Loucy (cell line): Measurements from ENCODE around the gene ZNF697.

Source experiments
- H2AFZ ChIP-seq: fragments of 200-600 bp; sonication (generic); 2 replicates; pipeline ENCODE4 v1.6.0; 2016; ENCODE audit warnings: antibody characterized with exemption, mild to moderate bottlenecking, low read length, moderate library complexity
- H3F3A ChIP-seq: fragments of 200-600 bp; 2 replicates; pipeline ENCODE4 v1.6.0; 2016; ENCODE audit warnings: antibody characterized with exemption, low read depth, mild to moderate bottlenecking
- H3K27me3 ChIP-seq: fragments of 200-600 bp; sonication (generic); 2 replicates; pipeline ENCODE4 v1.6.1; 2014; ENCODE audit warnings: low read length, mild to moderate bottlenecking; ENCODE audit not compliant: insufficient read depth, poor library complexity, severe bottlenecking
- H3K36me3 ChIP-seq: fragments of 200-600 bp; sonication (generic); 2 replicates; pipeline ENCODE4 v1.6.1; 2016; ENCODE audit warnings: low read length; ENCODE audit not compliant: insufficient read depth
- H3K4me1 ChIP-seq: fragments of 200-600 bp; sonication (generic); 2 replicates; pipeline ENCODE4 v1.5.1; 2014; ENCODE audit warnings: low read length, mild to moderate bottlenecking; ENCODE audit not compliant: insufficient read depth, poor library complexity, severe bottlenecking
- H3K4me2 ChIP-seq: fragments of 200-600 bp; sonication (generic); 2 replicates; pipeline ENCODE4 v1.6.0; 2014; ENCODE audit warnings: antibody characterized with exemption, low read length, low read depth, mild to moderate bottlenecking; ENCODE audit not compliant: poor library complexity, severe bottlenecking
- H3K4me3 ChIP-seq: fragments of 200-600 bp; sonication (generic); 2 replicates; pipeline ENCODE4 v1.5.1; 2014; ENCODE audit warnings: low read length, mild to moderate bottlenecking, mixed read lengths; ENCODE audit not compliant: poor library complexity, severe bottlenecking
- H3K79me2 ChIP-seq: fragments of 200-600 bp; sonication (generic); 2 replicates; pipeline ENCODE4 v1.6.1; 2014; ENCODE audit warnings: low read length; ENCODE audit not compliant: insufficient read depth
- H3K9ac ChIP-seq: fragments of 200-600 bp; sonication (generic); 2 replicates; pipeline ENCODE4 v1.6.0; 2014; ENCODE audit warnings: mild to moderate bottlenecking, low read depth, low read length, moderate library complexity; ENCODE audit not compliant: poor library complexity, severe bottlenecking
- H3K9me2 ChIP-seq: fragments of 200-600 bp; sonication (generic); replicated peaks from 2 replicates; pipeline ENCODE4 v1.6.1; 2016; ENCODE audit warnings: low read depth, low read length, mixed read lengths
- H3K9me3 ChIP-seq: fragments of 200-600 bp; sonication (generic); 2 replicates; pipeline ENCODE4 v1.6.1; 2014; ENCODE audit warnings: mild to moderate bottlenecking, antibody characterized with exemption, low read length, low read depth; ENCODE audit not compliant: insufficient read depth
- H4K20me1 ChIP-seq: fragments of 200-600 bp; sonication (generic); 2 replicates; pipeline ENCODE4 v1.6.0; 2014; ENCODE audit warnings: antibody characterized with exemption, low read length, mild to moderate bottlenecking; ENCODE audit not compliant: insufficient read depth, poor library complexity, severe bottlenecking
- EZH2phosphoT487 ChIP-seq: fragments of 200-600 bp; IDR thresholded peaks from 2 replicates; pipeline ENCODE4 v1.6.1; 2018; ENCODE audit warnings: antibody characterized with exemption, mild to moderate bottlenecking, moderate library complexity, borderline replicate concordance
- TF ChIP-seq, protein P1 (sequence below): fragments of 200-600 bp; sonication (generic); conservative IDR thresholded peaks from 2 replicates; pipeline ENCODE4 v1.5.1; 2014; ENCODE audit warnings: mild to moderate bottlenecking, antibody characterized with exemption, low read length

Gene ZNF697

DNA sequence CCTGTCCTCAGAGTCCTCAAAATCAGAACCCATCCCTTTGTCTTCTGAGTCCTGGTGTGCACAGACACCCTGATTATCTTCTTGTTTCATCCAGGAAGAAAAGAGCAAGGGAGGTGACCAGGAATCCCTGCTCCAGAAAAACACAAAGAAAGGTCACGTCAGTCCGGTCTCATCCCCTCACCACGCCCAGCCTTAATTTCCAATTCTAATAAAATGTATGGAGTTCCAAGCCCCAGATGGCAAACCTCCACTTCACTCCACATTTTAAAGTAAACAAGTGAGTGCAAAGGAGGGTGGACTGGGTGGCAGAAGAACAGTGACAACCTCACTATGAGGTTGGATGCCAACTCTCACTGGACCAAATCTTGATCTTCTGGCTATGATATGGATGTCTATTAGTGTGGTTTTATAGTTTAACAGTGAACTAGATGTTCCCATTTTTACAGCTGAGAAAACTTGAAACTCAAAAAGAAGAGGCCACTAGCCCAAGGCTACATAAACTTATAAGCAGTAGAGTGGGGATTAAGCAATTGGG lies 22.0 kb downstream of the ZNF697 start:
- no peaks in the 10 kb centered on the region for H3K9me3 ChIP-seq
- H3F3A ChIP-seq = no peaks in the 10 kb centered on the region
- no peak overlapping the region for H3K9ac ChIP-seq
- H3K4me2 ChIP-seq = no peak overlapping the region
- no peaks in the 10 kb centered on the region for H3K79me2 ChIP-seq
- no peaks in the 10 kb centered on the region for H3K4me1 ChIP-seq
- H3K36me3 ChIP-seq = no peaks in the 10 kb centered on the region
- no peak overlapping the region for H2AFZ ChIP-seq
- no peaks in the 10 kb centered on the region for H4K20me1 ChIP-seq
- H3K9me2 ChIP-seq = no peaks in the 10 kb centered on the region
- H3K27me3 ChIP-seq = no peaks in the 10 kb centered on the region
- no peak overlapping the region for H3K4me3 ChIP-seq
- TF ChIP-seq, protein P1, sequence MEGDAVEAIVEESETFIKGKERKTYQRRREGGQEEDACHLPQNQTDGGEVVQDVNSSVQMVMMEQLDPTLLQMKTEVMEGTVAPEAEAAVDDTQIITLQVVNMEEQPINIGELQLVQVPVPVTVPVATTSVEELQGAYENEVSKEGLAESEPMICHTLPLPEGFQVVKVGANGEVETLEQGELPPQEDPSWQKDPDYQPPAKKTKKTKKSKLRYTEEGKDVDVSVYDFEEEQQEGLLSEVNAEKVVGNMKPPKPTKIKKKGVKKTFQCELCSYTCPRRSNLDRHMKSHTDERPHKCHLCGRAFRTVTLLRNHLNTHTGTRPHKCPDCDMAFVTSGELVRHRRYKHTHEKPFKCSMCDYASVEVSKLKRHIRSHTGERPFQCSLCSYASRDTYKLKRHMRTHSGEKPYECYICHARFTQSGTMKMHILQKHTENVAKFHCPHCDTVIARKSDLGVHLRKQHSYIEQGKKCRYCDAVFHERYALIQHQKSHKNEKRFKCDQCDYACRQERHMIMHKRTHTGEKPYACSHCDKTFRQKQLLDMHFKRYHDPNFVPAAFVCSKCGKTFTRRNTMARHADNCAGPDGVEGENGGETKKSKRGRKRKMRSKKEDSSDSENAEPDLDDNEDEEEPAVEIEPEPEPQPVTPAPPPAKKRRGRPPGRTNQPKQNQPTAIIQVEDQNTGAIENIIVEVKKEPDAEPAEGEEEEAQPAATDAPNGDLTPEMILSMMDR = no peak
- TF ChIP-seq EZH2phosphoT487 = no peak

DNA sequence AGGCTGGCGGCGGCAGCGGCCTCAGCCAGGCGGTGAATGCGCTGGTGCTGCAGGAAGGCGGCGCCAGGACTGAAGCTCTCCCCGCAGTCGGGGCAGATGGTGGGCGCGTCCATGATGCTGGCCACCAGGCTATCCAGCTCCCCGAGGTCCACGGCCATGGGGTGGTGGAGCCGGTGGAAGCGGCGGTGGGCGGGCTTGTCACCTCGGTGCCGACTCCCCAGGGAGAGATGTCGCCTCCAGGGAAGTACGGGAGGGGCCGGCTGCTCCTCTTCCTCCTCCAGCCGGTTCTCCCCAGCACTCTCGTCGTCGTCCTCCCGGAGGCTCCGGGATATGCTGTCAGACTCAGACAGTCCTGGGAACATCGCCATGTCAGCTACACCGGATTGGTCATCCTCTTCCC lies 24.4 kb downstream of the ZNF697 start:
- Histone ChIP-seq H3K4me2 (no peak overlapping the region), H3K4me3 (no peak overlapping the region), H3K9me3 (no peaks in the 10 kb centered on the region), H3K9ac (no peak overlapping the region), H2AFZ (no peak overlapping the region), H3K36me3 (no peaks in the 10 kb centered on the region), H3K79me2 (no peaks in the 10 kb centered on the region), H3K4me1 (no peaks in the 10 kb centered on the region), H3K9me2 (no peaks in the 10 kb centered on the region), H3F3A (no peaks in the 10 kb centered on the region), H3K27me3 (no peaks in the 10 kb centered on the region), H4K20me1 (no peaks in the 10 kb centered on the region)
- TF ChIP-seq, protein P1 = no peak
- TF ChIP-seq EZH2phosphoT487 = no peak

DNA sequence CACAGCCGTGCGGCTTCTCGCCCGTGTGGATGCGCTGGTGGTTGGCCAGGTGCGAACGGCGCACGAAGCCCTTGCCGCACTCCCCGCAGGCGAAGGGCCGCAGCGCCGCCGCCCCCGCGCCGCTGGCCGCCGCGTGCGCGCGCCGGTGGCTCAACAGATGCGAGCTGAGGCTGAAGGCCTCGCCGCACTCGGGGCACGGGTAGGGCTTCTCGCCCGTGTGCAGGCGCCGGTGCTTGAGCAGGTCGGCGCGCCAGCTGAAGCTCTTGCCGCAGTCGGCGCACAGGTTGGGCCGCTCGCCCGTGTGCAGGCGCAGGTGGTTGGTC lies 24.9 kb downstream of the ZNF697 start:
- Histone ChIP-seq H4K20me1 (no peaks in the 10 kb centered on the region), H3K9ac (no peak overlapping the region), H3K27me3 (no peaks in the 10 kb centered on the region), H3K36me3 (no peaks in the 10 kb centered on the region), H2AFZ (no peak overlapping the region), H3K4me1 (no peaks in the 10 kb centered on the region), H3K9me2 (no peaks in the 10 kb centered on the region), H3K4me3 (no peak overlapping the region), H3K4me2 (no peak overlapping the region), H3K79me2 (no peaks in the 10 kb centered on the region), H3K9me3 (no peaks in the 10 kb centered on the region), H3F3A (no peaks in the 10 kb centered on the region)
- TF ChIP-seq, protein P1 = no peak
- TF ChIP-seq EZH2phosphoT487 = no peak
